GM12878 (cell line): ENCODE results near the gene NEK8. TPM values are rescaled to one million over a fixed set of nuclear protein-coding genes. Genes with fewer than 3 reads are reported as not detected.

ENCODE experiments used
- ATAC-seq: fragments of 200-7000 bp; cut with Tn5 transposase; 3 replicates; pipeline ENCODE4 v1.9.1; 2020; ENCODE audit warnings: mild to moderate bottlenecking, moderate library complexity
- BruUV-seq: library from RNA; stranded (reverse); fragments of 400-500 nt; replicated peaks from 2 replicates; lab custom pipeline; 2021; lab: Mats Ljungman, UMichigan
- CTCF ChIA-PET: fragments of 300-600 bp; sonication (Branson Sonifier 250); formaldehyde crosslinking; extraction: SDS; loops from one replicate; lab custom pipeline; 2021; ENCODE audit warnings: inconsistent platforms; lab: Yijun Ruan, JAX
- POLR2A ChIA-PET: fragments of 350-600 bp; formaldehyde crosslinking; extraction: SDS; loops from one replicate; lab custom pipeline; 2021; ENCODE audit warnings: inconsistent platforms; lab: Charles Lee
- RAD21 ChIA-PET: fragments of 300-600 bp; sonication (Branson Sonifier 250); formaldehyde crosslinking; loops from one replicate; lab custom pipeline; 2023; ENCODE audit warnings: antibody characterized with exemption; ENCODE audit not compliant: unreplicated experiment; lab: Charles Lee
- SMC1A ChIA-PET: fragments of 300-600 bp; sonication (Branson Sonifier 250); formaldehyde crosslinking; loops from one replicate; lab custom pipeline; 2023; ENCODE audit not compliant: unreplicated experiment, uncharacterized antibody; lab: Charles Lee
- DNase-seq: peaks from one replicate; pipeline ENCODE4 v3.0.0-alpha.2; 2011; ENCODE audit warnings: low read depth, low spot score
- FAIRE-seq: peaks from 3 replicates; lab custom pipeline; 2011; peaks lifted over from hg19 to GRCh38; lab: Jason Lieb, UNC
- H2AFZ ChIP-seq: 2 replicates; pipeline ENCODE4 v1.6.0; 2011; ENCODE audit warnings: low read depth, low read length, control low read depth; ENCODE audit not compliant: control insufficient read depth
- H3K27ac ChIP-seq: 2 replicates; pipeline ENCODE4 v1.5.1; 2011; ENCODE audit warnings: control low read depth; ENCODE audit not compliant: control insufficient read depth, insufficient read depth
- H3K27me3 ChIP-seq, 2 experiments: replicated peaks in 1 of 2; 2 replicates each; pipeline versions ENCODE4 v1.6.0 to v1.6.1; 2011; ENCODE audit warnings: low read length in 1 of 2; ENCODE audit not compliant: control insufficient read depth in 2 of 2, insufficient read depth in 2 of 2
- H3K36me3 ChIP-seq, 2 experiments: 2 replicates each; pipeline ENCODE4 v1.5.1; 2011; ENCODE audit warnings: low read length in 1 of 2; ENCODE audit not compliant: control insufficient read depth in 2 of 2, insufficient read depth in 2 of 2
- H3K4me1 ChIP-seq: 2 replicates; pipeline ENCODE4 v1.6.1; 2011; ENCODE audit warnings: mild to moderate bottlenecking, low read length, moderate library complexity, mixed read lengths; ENCODE audit not compliant: control insufficient read depth, insufficient read depth
- H3K4me2 ChIP-seq: 2 replicates; pipeline ENCODE4 v1.6.0; 2011; ENCODE audit warnings: control low read depth; ENCODE audit not compliant: control insufficient read depth, insufficient read depth
- H3K4me3 ChIP-seq: fragments of 200-600 bp; sonication (generic); 2 replicates; pipeline ENCODE4 v1.5.1; 2016
- H3K79me2 ChIP-seq: 2 replicates; pipeline ENCODE4 v1.6.0; 2011; ENCODE audit warnings: low read length; ENCODE audit not compliant: control insufficient read depth, insufficient read depth
- H3K9ac ChIP-seq: 2 replicates; pipeline ENCODE4 v1.8.0; 2011; ENCODE audit warnings: low read length, control low read depth, mixed read lengths; ENCODE audit not compliant: control insufficient read depth, insufficient read depth
- H3K9me3 ChIP-seq: replicated peaks from 3 replicates; pipeline ENCODE4 v1.5.1; 2011; ENCODE audit warnings: mild to moderate bottlenecking, low read length; ENCODE audit not compliant: control insufficient read depth, insufficient read depth
- H4K20me1 ChIP-seq: 2 replicates; pipeline ENCODE4 v1.6.0; 2011; ENCODE audit not compliant: control insufficient read depth, insufficient read depth
- EGR1 ChIP-seq, 2 experiments: IDR thresholded peaks; 1 replicate in 1 of 2; 2 replicates in 1 of 2; pipeline ENCODE4 v1.6.1; 2011 to 2012; ENCODE audit warnings: low read depth in 2 of 2, low read length in 2 of 2, borderline replicate concordance in 1 of 2, mild to moderate bottlenecking in 1 of 2, moderate library complexity in 1 of 2
- EP300 ChIP-seq, 2 experiments: fragments of 150-350 bp in 1 of 2; IDR thresholded peaks; 2 replicates each; pipeline ENCODE4 v1.6.1; 2011 to 2012; ENCODE audit warnings: low read depth in 2 of 2, low read length in 2 of 2, borderline replicate concordance in 1 of 2, improper control_type of control experiment in 1 of 2, inconsistent platforms in 1 of 2; ENCODE audit not compliant: control insufficient read depth in 1 of 2
- JUND ChIP-seq: IDR thresholded peaks from 2 replicates; pipeline ENCODE4 v1.6.1; 2012; ENCODE audit warnings: low read depth, mild to moderate bottlenecking, low read length, improper control_type of control experiment, moderate library complexity
- MLLT1 ChIP-seq: fragments of 450-650 bp; IDR thresholded peaks from 2 replicates; pipeline ENCODE4 v1.6.1; 2016; ENCODE audit warnings: mild to moderate bottlenecking
- PKNOX1 ChIP-seq: fragments of 450-650 bp; IDR thresholded peaks from 2 replicates; pipeline ENCODE4 v1.6.1; 2016; ENCODE audit warnings: mild to moderate bottlenecking
- RELA ChIP-seq: fragments of 450-650 bp; IDR thresholded peaks from 2 replicates; pipeline ENCODE4 v1.8.0; 2014; ENCODE audit warnings: borderline replicate concordance; ENCODE audit not compliant: partially characterized antibody
- SMC3 ChIP-seq: IDR thresholded peaks from 2 replicates; pipeline ENCODE4 v1.6.1; 2011; ENCODE audit warnings: low read length, improper control_type of control experiment, borderline replicate concordance
- SREBF1 ChIP-seq: IDR thresholded peaks from 2 replicates; pipeline ENCODE4 v1.6.1; 2012; ENCODE audit warnings: mild to moderate bottlenecking, low read length
- TCF3 ChIP-seq: IDR thresholded peaks from 2 replicates; pipeline ENCODE4 v1.6.1; 2012; ENCODE audit warnings: low read depth, mild to moderate bottlenecking, low read length, borderline replicate concordance; ENCODE audit not compliant: insufficient read depth
- ZNF592 ChIP-seq: fragments of 450-650 bp; IDR thresholded peaks from 2 replicates; pipeline ENCODE4 v1.6.1; 2017; ENCODE audit warnings: mild to moderate bottlenecking, moderate library complexity
- ZNF622 ChIP-seq: fragments of 450-650 bp; IDR thresholded peaks from 2 replicates; pipeline ENCODE4 v1.6.1; 2017; ENCODE audit warnings: mild to moderate bottlenecking, inconsistent platforms
- ZZZ3 ChIP-seq: IDR thresholded peaks from 2 replicates; pipeline ENCODE4 v1.6.1; 2011; ENCODE audit warnings: low read depth; ENCODE audit not compliant: control insufficient read depth, insufficient read length
- WGBS: methylation state at CpG from one replicate; pipeline ENCODE4 v1.1.6; 2016; ENCODE audit warnings: low lambda C conversion rate; ENCODE audit not compliant: insufficient replicate concordance, insufficient coverage; ENCODE audit errors: missing lambda C conversion rate; 5-methylcytosine and 5-hydroxymethylcytosine counted together
- in situ Hi-C: fragments of 300-500 bp; cut with MboI; formaldehyde crosslinking; loops from 9 replicates; pipeline ENCODE4 v1.14.3; 2018; ENCODE audit warnings: mixed read lengths
- intact Hi-C: fragments of 100-400 bp; cut with micrococcal nuclease; formaldehyde crosslinking; loops from one replicate; pipeline ENCODE4 v1.14.2; 2022; ENCODE audit not compliant: unreplicated experiment
- polyA plus RNA-seq, 11 experiments: library from polyadenylated mRNA; depleted of rRNA in 4 of 11; unstranded in 6 of 11; stranded (reverse) in 5 of 11; fragments of >200 nt; fragmentation: Nextera tagmentation in 4 of 11; fragmentation: Illumina TruSeq in 1 of 11; extraction: Ambion mirVana in 4 of 11; extraction: Trizol in 1 of 11; gene quantifications; 1 replicate in 1 of 11; 2 replicates in 10 of 11; pipeline versions ENCODE4 v1.2.1 to v1.2.3, GENCODE V29; 2011 to 2016; ENCODE audit warnings: inconsistent platforms in 2 of 11, missing spikeins in 2 of 11, low read depth in 1 of 11
- total RNA-seq, 4 experiments: library from RNA; depleted of rRNA in 3 of 4; stranded (reverse); fragments of >200 nt in 3 of 4; fragmentation: Illumina TruSeq in 1 of 4; extraction: Trizol in 1 of 4; gene quantifications; 2 replicates each; pipeline versions ENCODE4 v1.2.1 to v1.2.3, GENCODE V29; 2013 to 2021
- TF ChIP-seq, protein P1 (sequence below), 3 experiments: IDR thresholded peaks in 2 of 3; conservative IDR thresholded peaks in 1 of 3; 2 replicates each; pipeline ENCODE4 v1.5.1; 2011; ENCODE audit warnings: low read depth in 3 of 3, low read length in 3 of 3, mild to moderate bottlenecking in 3 of 3, control low read depth in 2 of 3, moderate library complexity in 2 of 3, inconsistent platforms in 1 of 3, mixed read lengths in 1 of 3; ENCODE audit not compliant: control insufficient read depth in 2 of 3, insufficient read depth in 1 of 3; ENCODE audit errors: extremely low read depth in 1 of 3

Gene NEK8
- total and polyA plus RNA-seq, 10 of the 15 experiments (the other 5 are each of a cell fraction or from before 2014, with no cell fraction given) = 2.3 to 14.3 (median 9.4) TPM

GRCh38 chr17:28783161-28783560 lies 54.6 kb downstream of the NEK8 start:
- Histone ChIP-seq H3K36me3 (no peaks in the 10 kb centered on the region), H3K79me2 (no peaks in the 10 kb centered on the region; the same call in 1 of the 2 replicates), H4K20me1 (no peaks in the 10 kb centered on the region), H3K4me1 (no peaks in the 10 kb centered on the region), H3K9ac (no peak overlapping the region), H3K4me2 (no peak overlapping the region), H3K27me3 (no peaks in the 10 kb centered on the region), H3K4me3 (no peak overlapping the region), H2AFZ (no peak overlapping the region), H3K27ac (no peak overlapping the region), H3K9me3 (no peaks in the 10 kb centered on the region)
- RAD21 ChIA-PET = no interaction called here
- FAIRE-seq (no peak), ATAC-seq (no peak), DNase-seq (no peak)
- WGBS = 62% methylated on average over 3 of the region's 3 CpGs
- no TSS peak for BruUV-seq
- CTCF ChIA-PET = interaction anchor here (1.0 to 3.7 kb wide), 2 partner anchors 9 to 19 kb away, joined by 3 to 14 read pairs; no protein-coding TSS in a partner anchor
- TF ChIP-seq TCF3 = no peak
- TF ChIP-seq ZZZ3 = no peak
- TF ChIP-seq JUND = no peak
- TF ChIP-seq ZNF622 = no peak
- no peak for TF ChIP-seq RELA
- no peak for TF ChIP-seq PKNOX1
- TF ChIP-seq, protein P1, sequence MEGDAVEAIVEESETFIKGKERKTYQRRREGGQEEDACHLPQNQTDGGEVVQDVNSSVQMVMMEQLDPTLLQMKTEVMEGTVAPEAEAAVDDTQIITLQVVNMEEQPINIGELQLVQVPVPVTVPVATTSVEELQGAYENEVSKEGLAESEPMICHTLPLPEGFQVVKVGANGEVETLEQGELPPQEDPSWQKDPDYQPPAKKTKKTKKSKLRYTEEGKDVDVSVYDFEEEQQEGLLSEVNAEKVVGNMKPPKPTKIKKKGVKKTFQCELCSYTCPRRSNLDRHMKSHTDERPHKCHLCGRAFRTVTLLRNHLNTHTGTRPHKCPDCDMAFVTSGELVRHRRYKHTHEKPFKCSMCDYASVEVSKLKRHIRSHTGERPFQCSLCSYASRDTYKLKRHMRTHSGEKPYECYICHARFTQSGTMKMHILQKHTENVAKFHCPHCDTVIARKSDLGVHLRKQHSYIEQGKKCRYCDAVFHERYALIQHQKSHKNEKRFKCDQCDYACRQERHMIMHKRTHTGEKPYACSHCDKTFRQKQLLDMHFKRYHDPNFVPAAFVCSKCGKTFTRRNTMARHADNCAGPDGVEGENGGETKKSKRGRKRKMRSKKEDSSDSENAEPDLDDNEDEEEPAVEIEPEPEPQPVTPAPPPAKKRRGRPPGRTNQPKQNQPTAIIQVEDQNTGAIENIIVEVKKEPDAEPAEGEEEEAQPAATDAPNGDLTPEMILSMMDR (IDR thresholded peaks at IDR 0.05 in 2 of 3, conservative IDR thresholded peaks at IDR 0.05 in 1 of 3; ENCODE audit: control insufficient read depth in 2 of 3, extremely low read depth in 1 of 3, insufficient read depth in 1 of 3, low read depth in 3 of 3, low read length in 3 of 3) = no peak
- TF ChIP-seq EP300 (IDR thresholded peaks at IDR 0.05; ENCODE audit: borderline replicate concordance in 1 of 2, control insufficient read depth in 1 of 2, low read depth in 2 of 2, low read length in 2 of 2) = no peak
- TF ChIP-seq SMC3 = no peak
- no peak for TF ChIP-seq SREBF1
- no peak for TF ChIP-seq MLLT1
- TF ChIP-seq ZNF592 = no peak
- no peak for TF ChIP-seq EGR1 (IDR thresholded peaks at IDR 0.05; ENCODE audit: borderline replicate concordance in 1 of 2, low read depth in 2 of 2, low read length in 2 of 2)
- in situ Hi-C loops = no loop called here
- SMC1A ChIA-PET = interaction anchor here (1.2 to 1.4 kb wide), 2 partner anchors 10 to 44 kb away, joined by 3 to 4 read pairs; no protein-coding TSS in a partner anchor
- intact Hi-C loops = loop anchor here (10.0 kb wide), 1 partner anchor 52 kb away; no protein-coding TSS in a partner anchor
- POLR2A ChIA-PET = interaction anchor here (0.7 kb wide), 2 partner anchors 17 to 27 kb away, joined by 3 to 5 read pairs; no protein-coding TSS in a partner anchor
